Tibial nerve (tissue), 4 donors: ENCODE data around the gene CADPS.

Experiments
- EP300 ChIP-seq, 2 donors: sonication (generic); formaldehyde crosslinking; IDR thresholded peaks; one replicate each; pipeline ENCODE4 v1.6.1; 2017; ENCODE audit warnings: antibody characterized with exemption in 2 of 2, mild to moderate bottlenecking in 1 of 2
- POLR2A ChIP-seq, 2 donors: fragments of 450-650 bp; IDR thresholded peaks; one replicate each; pipeline ENCODE4 v1.6.1; 2017; ENCODE audit warnings: antibody characterized with exemption in 2 of 2, mild to moderate bottlenecking in 2 of 2, moderate library complexity in 2 of 2
- TF ChIP-seq, protein P1 (sequence below), 5 experiments: fragments of 200-600 bp in 3 of 5; fragments of 450-650 bp in 2 of 5; sonication (generic) in 3 of 5; IDR thresholded peaks; one replicate each; pipeline ENCODE4 v1.5.1; 2016 to 2019; ENCODE audit warnings: antibody characterized with exemption in 5 of 5, mild to moderate bottlenecking in 3 of 5, moderate library complexity in 2 of 5

- no peak for TF ChIP-seq POLR2A (IDR thresholded peaks at IDR 0.05)
- TF ChIP-seq, protein P1, sequence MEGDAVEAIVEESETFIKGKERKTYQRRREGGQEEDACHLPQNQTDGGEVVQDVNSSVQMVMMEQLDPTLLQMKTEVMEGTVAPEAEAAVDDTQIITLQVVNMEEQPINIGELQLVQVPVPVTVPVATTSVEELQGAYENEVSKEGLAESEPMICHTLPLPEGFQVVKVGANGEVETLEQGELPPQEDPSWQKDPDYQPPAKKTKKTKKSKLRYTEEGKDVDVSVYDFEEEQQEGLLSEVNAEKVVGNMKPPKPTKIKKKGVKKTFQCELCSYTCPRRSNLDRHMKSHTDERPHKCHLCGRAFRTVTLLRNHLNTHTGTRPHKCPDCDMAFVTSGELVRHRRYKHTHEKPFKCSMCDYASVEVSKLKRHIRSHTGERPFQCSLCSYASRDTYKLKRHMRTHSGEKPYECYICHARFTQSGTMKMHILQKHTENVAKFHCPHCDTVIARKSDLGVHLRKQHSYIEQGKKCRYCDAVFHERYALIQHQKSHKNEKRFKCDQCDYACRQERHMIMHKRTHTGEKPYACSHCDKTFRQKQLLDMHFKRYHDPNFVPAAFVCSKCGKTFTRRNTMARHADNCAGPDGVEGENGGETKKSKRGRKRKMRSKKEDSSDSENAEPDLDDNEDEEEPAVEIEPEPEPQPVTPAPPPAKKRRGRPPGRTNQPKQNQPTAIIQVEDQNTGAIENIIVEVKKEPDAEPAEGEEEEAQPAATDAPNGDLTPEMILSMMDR (IDR thresholded peaks at IDR 0.05), result no peak
- no peak for TF ChIP-seq EP300 (IDR thresholded peaks at IDR 0.05)
Observed at GRCh38 chr3:62451211-62451887, 423.9 kb downstream of the CADPS start.
